Activated T-cell treated with anti-CD3 and anti-CD28 coated beads, Interleukin-2, amount 50 U/mL, for 4 hours (primary cell): ENCODE measurements around the gene C8G. TPM values are rescaled to one million over a fixed set of nuclear protein-coding genes. Genes with fewer than 3 reads are reported as not detected.

Experiments
- ATAC-seq, 2 donors: fragments of 200-7000 bp; cut with Tn5 transposase; one replicate each; pipeline ENCODE4 v1.10.0; 2021
- DNase-seq: peaks from one replicate; pipeline ENCODE4 v3.0.0-alpha.2; 2020
- H3K27me3 Mint-ChIP-seq: one replicate; pipeline ENCODE4 v1.8.0; 2021; ENCODE audit warnings: low read depth, mixed read lengths
- H3K36me3 Mint-ChIP-seq: one replicate; pipeline ENCODE4 v1.8.0; 2022; ENCODE audit warnings: mixed read lengths; ENCODE audit not compliant: insufficient read depth
- H3K4me1 Mint-ChIP-seq: one replicate; pipeline ENCODE4 v1.8.0; 2021; ENCODE audit warnings: low read depth, mixed read lengths
- H3K4me3 Mint-ChIP-seq: one replicate; pipeline ENCODE4 v1.8.0; 2021; ENCODE audit warnings: mild to moderate bottlenecking, moderate library complexity, mixed read lengths
- H3K9me3 Mint-ChIP-seq: one replicate; pipeline ENCODE4 v1.8.0; 2021; ENCODE audit warnings: mixed read lengths
- total RNA-seq, 3 donors: library from RNA; stranded (reverse); gene quantifications; one replicate each; pipeline ENCODE4 v1.2.1, GENCODE V29; 2021

The C8G gene
- total RNA-seq, 3 donors from 2014 or later = 0.94 to 1.4 (median 1.2) TPM

GRCh38 chr9:136913701-136914438 lies 31.2 kb upstream of the C8G start:
- Mint-ChIP-seq H3K4me3 (no peak overlapping the region), H3K27me3 (no peaks in the 10 kb centered on the region), H3K4me1 (peaks cover 5% of the 10 kb centered on the region), H3K9me3 (no peaks in the 10 kb centered on the region), H3K36me3 (peaks cover 39% of the 10 kb centered on the region)
- DNase-seq = no peak
- no peak for ATAC-seq

- Mint-ChIP-seq H3K9me3 (no peaks in the 10 kb centered on the region), H3K4me3 (no peak overlapping the region), H3K4me1 (peaks cover 5% of the 10 kb centered on the region), H3K27me3 (no peaks in the 10 kb centered on the region), H3K36me3 (peaks cover 37% of the 10 kb centered on the region)
- DNase-seq (no peak), ATAC-seq (no peak)
Observed at GRCh38 chr9:136915632-136916329, 29.3 kb upstream of the C8G start.

- Mint-ChIP-seq H3K9me3 (no peaks in the 10 kb centered on the region), H3K4me3 (no peak overlapping the region), H3K4me1 (peaks cover 5% of the 10 kb centered on the region), H3K27me3 (no peaks in the 10 kb centered on the region), H3K36me3 (peaks cover 37% of the 10 kb centered on the region)
- no peak for DNase-seq
- ATAC-seq = peak in 1 of 2 donors; percentile 21
Observed at GRCh38 chr9:136916330-136917184, 28.5 kb upstream of the C8G start.

DNA sequence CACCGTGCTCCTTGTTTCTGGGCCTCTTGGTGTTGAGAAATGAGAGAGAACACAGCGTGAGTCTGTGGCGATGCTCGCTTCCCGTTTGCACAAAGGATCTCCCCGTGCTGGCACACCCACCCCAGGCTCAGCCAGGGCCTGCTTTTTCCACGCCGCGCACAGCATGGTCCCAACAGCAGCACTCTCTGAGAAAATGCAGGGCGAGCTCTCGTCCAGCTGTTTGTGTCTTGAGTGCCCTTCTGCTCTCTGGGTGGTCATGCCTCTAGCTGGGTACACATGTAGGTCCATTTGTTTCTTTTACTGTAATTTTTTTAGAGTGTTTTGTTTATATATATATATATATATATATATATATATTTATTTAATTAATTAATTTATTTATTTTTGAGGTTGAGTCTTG lies 27.1 kb upstream of the C8G start:
- H3K27me3 Mint-ChIP-seq = no peaks in the 10 kb centered on the region
- H3K9me3 Mint-ChIP-seq = no peaks in the 10 kb centered on the region
- peaks cover 37% of the 10 kb centered on the region for H3K36me3 Mint-ChIP-seq
- DNase-seq (no peak), ATAC-seq (no peak)
- no peak overlapping the region for H3K4me3 Mint-ChIP-seq
- peaks cover 5% of the 10 kb centered on the region for H3K4me1 Mint-ChIP-seq

DNA sequence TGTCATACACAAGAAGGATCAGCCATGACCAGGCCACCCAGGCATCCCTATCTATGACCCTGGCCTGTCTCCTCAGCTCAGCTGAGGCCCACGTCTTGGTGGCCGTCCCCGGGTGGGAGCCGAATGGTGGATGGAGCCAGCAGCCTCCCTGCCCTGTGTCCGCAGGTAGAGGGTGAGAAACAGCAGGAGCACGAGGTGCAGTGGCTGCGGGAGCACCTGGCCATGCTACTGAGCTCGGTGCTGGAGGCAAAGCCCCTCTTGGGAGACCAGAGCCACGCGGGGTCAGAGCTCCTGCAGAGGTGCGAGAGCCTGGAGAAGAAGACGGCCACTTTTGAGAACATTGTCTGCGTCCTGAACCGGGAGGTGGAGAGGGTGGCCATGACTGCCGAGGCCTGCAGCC lies 25.0 kb upstream of the C8G start:
- no peak for ATAC-seq
- Mint-ChIP-seq H3K36me3 (peaks cover 36% of the 10 kb centered on the region), H3K4me3 (no peak overlapping the region), H3K4me1 (peaks cover 7% of the 10 kb centered on the region), H3K27me3 (no peaks in the 10 kb centered on the region), H3K9me3 (no peaks in the 10 kb centered on the region)
- no peak for DNase-seq

DNA sequence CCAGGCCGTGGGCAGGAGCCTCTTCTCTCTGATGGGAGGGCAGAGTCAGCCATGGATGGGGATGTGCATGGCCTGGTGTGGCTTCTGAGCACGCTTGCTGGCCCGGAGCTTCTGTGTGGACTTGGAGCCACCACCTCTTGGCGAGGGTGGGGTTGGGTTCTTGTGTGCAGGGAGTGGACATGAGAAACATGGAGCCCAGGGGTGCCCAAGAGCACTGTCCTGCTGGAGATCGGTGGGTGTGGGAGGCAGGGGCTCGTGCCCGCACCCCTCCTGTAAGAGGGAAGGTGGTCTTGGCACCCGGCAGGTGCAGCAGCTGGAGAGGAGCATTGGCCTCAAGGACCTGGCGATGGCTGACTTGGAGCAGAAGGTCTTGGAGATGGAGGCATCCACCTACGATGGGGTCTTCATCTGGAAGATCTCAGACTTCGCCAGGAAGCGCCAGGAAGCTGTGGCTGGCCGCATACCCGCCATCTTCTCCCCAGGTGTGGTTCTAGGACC lies 24.3 kb upstream of the C8G start:
- peaks cover 7% of the 10 kb centered on the region for H3K4me1 Mint-ChIP-seq
- peaks cover 33% of the 10 kb centered on the region for H3K36me3 Mint-ChIP-seq
- no peak for DNase-seq
- H3K27me3 Mint-ChIP-seq = no peaks in the 10 kb centered on the region
- no peak for ATAC-seq
- H3K9me3 Mint-ChIP-seq = no peaks in the 10 kb centered on the region
- H3K4me3 Mint-ChIP-seq = no peak overlapping the region

- no peak for ATAC-seq
- H3K4me3 Mint-ChIP-seq = no peak overlapping the region
Observed at GRCh38 chr9:136921307-136921706, 23.7 kb upstream of the C8G start.

DNA sequence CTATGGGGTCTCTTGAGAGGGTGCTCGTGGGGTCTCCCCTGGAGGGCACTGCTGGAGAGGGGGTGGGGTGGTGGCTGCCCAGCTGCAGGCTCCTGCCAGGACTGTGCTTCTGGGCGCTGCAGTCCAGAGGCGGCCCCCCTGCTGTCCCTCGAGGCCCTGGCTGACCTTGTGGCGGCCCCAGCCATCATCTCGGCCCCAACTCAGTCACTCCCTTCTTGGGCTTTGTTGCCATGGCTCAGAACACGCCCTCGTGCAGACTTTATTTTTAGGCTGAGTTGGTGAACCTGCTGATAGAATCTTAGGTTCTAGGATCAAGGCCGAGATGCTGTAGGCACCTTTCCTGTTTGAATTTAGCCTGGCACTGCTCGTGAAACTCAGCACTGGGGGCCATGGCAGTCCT lies 23.3 kb upstream of the C8G start:
- DNase-seq (no peak), ATAC-seq (no peak)
- Mint-ChIP-seq H3K9me3 (no peaks in the 10 kb centered on the region), H3K36me3 (peaks cover 28% of the 10 kb centered on the region), H3K4me3 (no peak overlapping the region), H3K4me1 (peaks cover 3% of the 10 kb centered on the region), H3K27me3 (no peaks in the 10 kb centered on the region)

More at GRCh38 chr9:136921307-136921706, 23.7 kb upstream of the C8G start:
- peaks cover 3% of the 10 kb centered on the region for H3K4me1 Mint-ChIP-seq
- DNase-seq = no peak
- H3K36me3 Mint-ChIP-seq = peaks cover 28% of the 10 kb centered on the region
- no peaks in the 10 kb centered on the region for H3K27me3 Mint-ChIP-seq
- no peaks in the 10 kb centered on the region for H3K9me3 Mint-ChIP-seq

DNA sequence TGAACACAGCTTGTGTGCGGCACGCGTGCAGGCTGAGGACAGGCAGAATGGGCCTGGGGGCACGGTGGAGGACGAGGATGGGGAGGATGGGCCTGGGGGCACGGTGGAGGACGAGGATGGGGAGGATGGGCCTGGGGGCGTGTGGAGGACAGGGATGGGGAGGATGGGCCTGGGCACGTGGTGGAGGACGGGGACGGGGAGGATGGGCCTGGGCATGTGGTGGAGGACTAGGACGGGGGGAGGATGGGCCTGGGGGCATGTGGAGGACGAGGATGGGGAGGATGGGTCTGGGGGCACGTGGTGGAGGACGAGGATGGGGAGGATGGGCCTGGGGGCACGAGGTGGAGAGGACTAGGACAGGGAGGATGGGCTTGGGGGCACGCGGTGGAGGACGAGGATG lies 22.5 kb upstream of the C8G start:
- H3K4me1 Mint-ChIP-seq = peaks cover 3% of the 10 kb centered on the region
- H3K36me3 Mint-ChIP-seq = peaks cover 25% of the 10 kb centered on the region
- H3K4me3 Mint-ChIP-seq = no peak overlapping the region
- no peaks in the 10 kb centered on the region for H3K27me3 Mint-ChIP-seq
- no peaks in the 10 kb centered on the region for H3K9me3 Mint-ChIP-seq
- no peak for DNase-seq
- no peak for ATAC-seq

- no peak overlapping the region for H3K4me3 Mint-ChIP-seq
- peaks cover 2% of the 10 kb centered on the region for H3K4me1 Mint-ChIP-seq
- ATAC-seq (no peak), DNase-seq (no peak)
- no peaks in the 10 kb centered on the region for H3K27me3 Mint-ChIP-seq
- H3K9me3 Mint-ChIP-seq = no peaks in the 10 kb centered on the region
- H3K36me3 Mint-ChIP-seq = peaks cover 29% of the 10 kb centered on the region
Observed at GRCh38 chr9:136923881-136924280, 21.2 kb upstream of the C8G start.

- DNase-seq (no peak), ATAC-seq (no peak)
- H3K36me3 Mint-ChIP-seq = peaks cover 28% of the 10 kb centered on the region
- H3K27me3 Mint-ChIP-seq = no peaks in the 10 kb centered on the region
- no peaks in the 10 kb centered on the region for H3K9me3 Mint-ChIP-seq
- H3K4me3 Mint-ChIP-seq = no peak overlapping the region
- H3K4me1 Mint-ChIP-seq = peaks cover 2% of the 10 kb centered on the region
Observed at GRCh38 chr9:136925414-136926153, 19.5 kb upstream of the C8G start.

- no peaks in the 10 kb centered on the region for H3K27me3 Mint-ChIP-seq
- no peak overlapping the region for H3K4me3 Mint-ChIP-seq
- DNase-seq (no peak), ATAC-seq (peak in 1 of 2 donors; percentile 23)
- peaks cover 2% of the 10 kb centered on the region for H3K4me1 Mint-ChIP-seq
- peaks cover 24% of the 10 kb centered on the region for H3K36me3 Mint-ChIP-seq
- H3K9me3 Mint-ChIP-seq = no peaks in the 10 kb centered on the region
Observed at GRCh38 chr9:136926154-136926704, 18.8 kb upstream of the C8G start.

DNA sequence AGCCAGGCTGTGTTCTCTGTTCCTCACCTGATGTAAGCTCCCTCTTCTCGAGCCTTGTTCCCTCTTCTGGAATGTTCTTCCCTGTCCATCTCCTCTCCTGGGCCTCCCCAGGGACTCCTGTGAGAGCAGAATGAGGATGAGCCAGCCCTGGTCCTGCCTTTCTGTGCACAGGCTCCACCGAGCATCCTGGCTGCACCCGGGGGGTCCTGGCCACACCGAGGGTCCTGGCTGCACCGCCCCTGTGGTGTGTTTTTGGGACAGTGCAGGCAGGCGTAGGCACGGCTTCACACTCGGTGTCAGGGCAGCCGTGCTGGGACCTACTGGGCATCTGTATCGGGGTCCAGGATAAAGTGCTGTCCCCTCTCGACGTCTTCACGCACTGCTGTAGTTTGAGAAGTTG lies 18.3 kb upstream of the C8G start:
- Mint-ChIP-seq H3K4me3 (no peak overlapping the region), H3K27me3 (no peaks in the 10 kb centered on the region), H3K9me3 (no peaks in the 10 kb centered on the region), H3K36me3 (peaks cover 24% of the 10 kb centered on the region), H3K4me1 (peaks cover 3% of the 10 kb centered on the region)
- no peak for ATAC-seq
- DNase-seq = no peak
